HG03469 (cell line): ENCODE measurements around the gene UNKL.

Experiments
- ATAC-seq: cut with Tn5 transposase; IDR thresholded peaks from one replicate; pipeline ENCODE4 v1.9.1; 2021; ENCODE audit warnings: mild to moderate bottlenecking, moderate library complexity, moderate number of reproducible peaks; ENCODE audit not compliant: unreplicated experiment

UNKL gene

GRCh38 chr16:1414532-1415260 lies at the start of gene UNKL:
Gene UNKL, minus strand, starts transcription at chr16:1414704. Its CDS starts 13 bp downstream, at chr16:1414691.
- no peak for ATAC-seq

GRCh38 chr16:1461146-1461545 lies 46.6 kb upstream of the UNKL start:
- ATAC-seq: no peak

GRCh38 chr16:1460602-1461138 lies 46.2 kb upstream of the UNKL start:
- no peak for ATAC-seq

GRCh38 chr16:1459967-1460366 lies 45.5 kb upstream of the UNKL start:
- ATAC-seq: no peak

GRCh38 chr16:1458977-1459341 lies 44.5 kb upstream of the UNKL start:
- no peak for ATAC-seq

GRCh38 chr16:1458336-1458976 lies 44.0 kb upstream of the UNKL start:
- no peak for ATAC-seq

- no peak for ATAC-seq
Observed at GRCh38 chr16:1457489-1458245, 43.2 kb upstream of the UNKL start.

GRCh38 chr16:1456951-1457350 lies 42.4 kb upstream of the UNKL start:
- no peak for ATAC-seq

- ATAC-seq: no peak
Observed at GRCh38 chr16:1455190-1456171, 41.0 kb upstream of the UNKL start.

GRCh38 chr16:1454561-1454960 lies 40.1 kb upstream of the UNKL start:
- ATAC-seq: no peak

- ATAC-seq: no peak
Observed at GRCh38 chr16:1453316-1453715, 38.8 kb upstream of the UNKL start.

- no peak for ATAC-seq
Observed at GRCh38 chr16:1452530-1452929, 38.0 kb upstream of the UNKL start.

GRCh38 chr16:1451702-1452392 lies 37.3 kb upstream of the UNKL start:
- ATAC-seq: no peak

- ATAC-seq: no peak
Observed at GRCh38 chr16:1450841-1451240, 36.3 kb upstream of the UNKL start.

- no peak for ATAC-seq
Observed at GRCh38 chr16:1450218-1450617, 35.7 kb upstream of the UNKL start.

GRCh38 chr16:1449201-1449788 lies 34.8 kb upstream of the UNKL start:
- ATAC-seq: no peak

GRCh38 chr16:1448536-1449116 lies 34.1 kb upstream of the UNKL start:
- no peak for ATAC-seq

GRCh38 chr16:1447965-1448364 lies 33.5 kb upstream of the UNKL start:
- ATAC-seq: no peak
